Fibroblast of pulmonary artery (primary cell): Measurements from ENCODE around the gene LOXL1.

Source experiments
- DNase-seq: peaks from one replicate; pipeline ENCODE4 v3.0.0-alpha.2; 2010; ENCODE audit warnings: low read depth
- H3K4me3 ChIP-seq: replicated peaks from 2 replicates; pipeline ENCODE4 v1.5.1; 2011; ENCODE audit warnings: low read depth, mild to moderate bottlenecking, control low read depth, low read length, moderate library complexity
- CTCF ChIP-seq: IDR thresholded peaks from 2 replicates; pipeline ENCODE4 v1.5.1; 2011; ENCODE audit warnings: mild to moderate bottlenecking, control low read depth, low read length, inconsistent platforms; ENCODE audit errors: missing control alignments

Gene LOXL1

GRCh38 chr15:73946046-73946721 lies 19.9 kb downstream of the LOXL1 start:
- H3K4me3 ChIP-seq, result no peak overlapping the region
- TF ChIP-seq CTCF, result no peak
- no peak for DNase-seq

- no peak for TF ChIP-seq CTCF
- H3K4me3 ChIP-seq, result no peak overlapping the region
- no peak for DNase-seq
These were observed 20.6 kb downstream of the LOXL1 start for GRCh38 chr15:73946795-73947370.

- no peak overlapping the region for H3K4me3 ChIP-seq
- DNase-seq, result no peak
- no peak for TF ChIP-seq CTCF
These were observed 21.4 kb downstream of the LOXL1 start for GRCh38 chr15:73947651-73948050.

GRCh38 chr15:73948396-73948795 lies 22.1 kb downstream of the LOXL1 start:
- H3K4me3 ChIP-seq, result no peak overlapping the region
- TF ChIP-seq CTCF, result no peak
- no peak for DNase-seq

- H3K4me3 ChIP-seq, result no peak overlapping the region
- DNase-seq, result no peak
- TF ChIP-seq CTCF, result no peak
These were observed 22.7 kb downstream of the LOXL1 start for GRCh38 chr15:73948982-73949381.

GRCh38 chr15:73949496-73949895 lies 23.2 kb downstream of the LOXL1 start:
- TF ChIP-seq CTCF, result no peak

GRCh38 chr15:73950479-73950830 lies 24.2 kb downstream of the LOXL1 start:
- DNase-seq, result no peak
- TF ChIP-seq CTCF, result no peak
- H3K4me3 ChIP-seq, result no peak overlapping the region

More at GRCh38 chr15:73949496-73949895, 23.2 kb downstream of the LOXL1 start:
- no peak overlapping the region for H3K4me3 ChIP-seq
- no peak for DNase-seq
